WERI-Rb-1 (cell line): ENCODE data around the gene TCF25.
"Not testable (repeated sequence)": the region's sequence is repeated elsewhere in the genome, so short reads cannot be mapped to it uniquely, and the experiment has no call there.

ENCODE experiments used
- DNase-seq: peaks from one replicate; pipeline ENCODE4 v3.0.0-alpha.2; 2020
- H3K27ac ChIP-seq: fragments of 250-450 bp; sonication (Bioruptor Pico); 2 replicates; pipeline ENCODE4 v1.5.1; 2020; ENCODE audit warnings: mild to moderate bottlenecking, moderate library complexity
- H3K27me3 ChIP-seq: fragments of 250-450 bp; sonication (Bioruptor Pico); 2 replicates; pipeline ENCODE4 v1.5.1; 2021; ENCODE audit warnings: mild to moderate bottlenecking, low read depth, moderate library complexity; ENCODE audit not compliant: insufficient read depth, severe bottlenecking
- H3K36me3 ChIP-seq: fragments of 250-450 bp; sonication (Bioruptor Pico); 2 replicates; pipeline ENCODE4 v1.5.1; 2020; ENCODE audit warnings: mild to moderate bottlenecking, moderate library complexity
- H3K4me3 ChIP-seq: 2 replicates; pipeline ENCODE4 v1.5.1; 2011; ENCODE audit warnings: low read depth, mild to moderate bottlenecking, control low read depth, low read length
- H3K9me3 ChIP-seq: fragments of 250-450 bp; sonication (Bioruptor Pico); 2 replicates; pipeline ENCODE4 v1.5.1; 2021; ENCODE audit warnings: mild to moderate bottlenecking, moderate library complexity; ENCODE audit not compliant: severe bottlenecking
- CTCF ChIP-seq: IDR thresholded peaks from 2 replicates; pipeline ENCODE4 v1.5.1; 2011; ENCODE audit warnings: low read depth, mild to moderate bottlenecking, control low read depth, inconsistent platforms, low read length

TCF25 gene

GRCh38 chr16:89931305-89931896 is 58.0 kb downstream of the TCF25 start:
- peaks cover 19% of the 10 kb centered on the region for H3K36me3 ChIP-seq

GRCh38 chr16:89931964-89932363 is 58.6 kb downstream of the TCF25 start:
- no peaks in the 10 kb centered on the region for H3K9me3 ChIP-seq
- peaks cover 19% of the 10 kb centered on the region for H3K36me3 ChIP-seq
- no peak for DNase-seq
- no peak for TF ChIP-seq CTCF
- H3K27me3 ChIP-seq = no peaks in the 10 kb centered on the region
- H3K27ac ChIP-seq = no peak overlapping the region
- no peak overlapping the region for H3K4me3 ChIP-seq

More at GRCh38 chr16:89931305-89931896, 58.0 kb downstream of the TCF25 start:
- Histone ChIP-seq H3K9me3 (no peaks in the 10 kb centered on the region), H3K4me3 (no peak overlapping the region), H3K27me3 (no peaks in the 10 kb centered on the region), H3K27ac (no peak overlapping the region)
- no peak for DNase-seq
- no peak for TF ChIP-seq CTCF

GRCh38 chr16:89934019-89934418 is 60.6 kb downstream of the TCF25 start:
- not testable (repeated sequence) for DNase-seq, H3K4me3 ChIP-seq, H3K27ac ChIP-seq, H3K9me3 ChIP-seq, H3K27me3 ChIP-seq
- peaks cover 19% of the 10 kb centered on the region for H3K36me3 ChIP-seq

- H3K27me3 ChIP-seq = no peaks in the 10 kb centered on the region
- H3K36me3 ChIP-seq = peaks cover 15% of the 10 kb centered on the region
- H3K4me3 ChIP-seq = no peak overlapping the region
- H3K27ac ChIP-seq = no peak overlapping the region
- no peak for TF ChIP-seq CTCF
- no peak for DNase-seq
- no peaks in the 10 kb centered on the region for H3K9me3 ChIP-seq
These were observed 61.5 kb downstream of the TCF25 start for GRCh38 chr16:89934611-89935553.

GRCh38 chr16:89935620-89936019 is 62.2 kb downstream of the TCF25 start:
- DNase-seq, H3K9me3 ChIP-seq, H3K4me3 ChIP-seq, H3K27ac ChIP-seq, H3K27me3 ChIP-seq: not testable (repeated sequence)
- peaks cover 15% of the 10 kb centered on the region; the same call in 1 of the 2 replicates for H3K36me3 ChIP-seq

GRCh38 chr16:89936034-89936433 is 62.6 kb downstream of the TCF25 start:
- TF ChIP-seq CTCF = no peak
- Histone ChIP-seq H3K27ac (no peak overlapping the region), H3K27me3 (no peaks in the 10 kb centered on the region), H3K9me3 (no peaks in the 10 kb centered on the region), H3K4me3 (no peak overlapping the region), H3K36me3 (peaks cover 15% of the 10 kb centered on the region; the same call in 1 of the 2 replicates)
- DNase-seq = no peak
